ENCODE results near the gene SUMO4. TPM values are rescaled to one million over a fixed set of nuclear protein-coding genes. Genes with fewer than 3 reads are reported as not detected.

The SUMO4 gene
- total and polyA plus RNA-seq, 2 of the 8 experiments (the other 6 are each of a cell fraction or from before 2014, with no cell fraction given) = 0.09 to 1.3 TPM

DNA sequence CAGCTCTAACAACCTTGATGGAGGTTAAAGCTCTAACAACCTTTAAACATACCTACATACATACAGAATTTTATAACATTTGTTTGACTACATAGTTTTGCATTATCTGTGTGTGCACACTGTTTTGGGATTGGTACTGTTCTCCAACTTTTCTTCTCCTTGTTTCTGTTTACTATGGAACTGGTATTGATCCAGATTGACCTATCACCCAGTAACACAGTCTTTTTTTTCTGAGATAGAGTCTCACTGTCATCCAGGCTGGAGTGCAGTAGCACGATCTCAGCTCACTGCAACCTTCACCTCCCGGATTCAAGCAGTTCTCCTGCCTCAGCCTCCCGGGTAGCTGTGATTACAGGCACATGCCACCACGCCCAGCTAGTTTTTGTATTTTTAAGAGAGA lies 16.7 kb upstream of the SUMO4 start:
- H3K56ac ChIP-seq (replicated peaks; ENCODE audit: insufficient read length, low read depth, low read length) = no peak overlapping the region
- H2BK5ac ChIP-seq (ENCODE audit: low read depth, low read length) = no peak overlapping the region
- H4K91ac ChIP-seq (replicated peaks; ENCODE audit: insufficient read length, low read length) = no peak overlapping the region
- no peaks in the 10 kb centered on the region for H3K9me3 ChIP-seq (ENCODE audit: insufficient read depth in 2 of 2, low read depth in 1 of 2, low read length in 1 of 2)
- peaks cover 8 to 33% (median 19%) of the 10 kb centered on the region in 4 experiments; a peak in 7 of 8 replicates for H3K36me3 ChIP-seq (ENCODE audit: control insufficient read depth in 2 of 4, insufficient read depth in 4 of 4, low read length in 3 of 4)
- H2BK15ac ChIP-seq (ENCODE audit: low read length) = no peak overlapping the region
- no peak overlapping the region for H3K9ac ChIP-seq (replicated peaks in 1 of 4; ENCODE audit: extremely low read depth in 1 of 4, low read depth in 3 of 4, low read length in 3 of 4)
- H3K4me2 ChIP-seq (ENCODE audit: insufficient read depth in 1 of 2, low read depth in 2 of 2, low read length in 2 of 2) = no peak overlapping the region
- H4K5ac ChIP-seq (ENCODE audit: insufficient read length, low read depth, low read length) = no peak overlapping the region
- no peaks in the 10 kb centered on the region for H3K23me2 ChIP-seq (ENCODE audit: low read depth, low read length)
- POLR2A ChIA-PET (ENCODE audit: partially characterized antibody) = no interaction called here
- H3K79me1 ChIP-seq (ENCODE audit: low read depth, low read length) = no peaks in the 10 kb centered on the region
- H3K18ac ChIP-seq (ENCODE audit: extremely low read depth, low read length) = no peak overlapping the region
- no peak overlapping the region for H2AK5ac ChIP-seq (ENCODE audit: low read depth, low read length)
- no peak overlapping the region for H3K23ac ChIP-seq (ENCODE audit: insufficient read length)
- no peak for FAIRE-seq
- 90% methylated on average over 4 of the region's 4 CpGs; no CpG with 5 or more reads in 1 of the 2 experiments for WGBS, 2 experiments (ENCODE audit: extremely low coverage in 1 of 2, insufficient coverage in 1 of 2, insufficient read length in 1 of 2, insufficient replicate concordance in 2 of 2, low coverage in 1 of 2, low lambda C conversion rate in 2 of 2, missing lambda C conversion rate in 1 of 2)
- H3K4me3 ChIP-seq (ENCODE audit: extremely low read depth in 1 of 4, insufficient read depth in 2 of 4, low read depth in 3 of 4, low read length in 4 of 4) = no peak overlapping the region
- no peaks in the 10 kb centered on the region for H3K27me3 ChIP-seq (replicated peaks in 1 of 4; ENCODE audit: control insufficient read depth in 3 of 4, extremely low read depth in 1 of 4, insufficient read depth in 3 of 4, low read length in 3 of 4)
- no peak overlapping the region for H2BK120ac ChIP-seq (replicated peaks; ENCODE audit: low read depth, low read length)
- no peak overlapping the region for H3K27ac ChIP-seq (ENCODE audit: low read depth, low read length)
- no peak overlapping the region for H3K14ac ChIP-seq (ENCODE audit: insufficient read length)
- no peak overlapping the region for H2AFZ ChIP-seq (ENCODE audit: low read length)
- TF ChIP-seq SAP30 (IDR thresholded peaks at IDR 0.05; ENCODE audit: insufficient read depth, insufficient replicate concordance, low read length) (no peak), TEAD4 (IDR thresholded peaks at IDR 0.05; ENCODE audit: low read depth, low read length) (no peak), POU5F1 (IDR thresholded peaks at IDR 0.05; ENCODE audit: low read depth, low read length) (no peak), SRF (IDR thresholded peaks at IDR 0.05; ENCODE audit: low read depth, low read length) (no peak), SIRT6 (IDR thresholded peaks at IDR 0.05; ENCODE audit: low read length) (no peak), EGR1 (IDR thresholded peaks at IDR 0.05; ENCODE audit: borderline replicate concordance, low read depth, low read length) (no peak)
- TF ChIP-seq, protein P1, sequence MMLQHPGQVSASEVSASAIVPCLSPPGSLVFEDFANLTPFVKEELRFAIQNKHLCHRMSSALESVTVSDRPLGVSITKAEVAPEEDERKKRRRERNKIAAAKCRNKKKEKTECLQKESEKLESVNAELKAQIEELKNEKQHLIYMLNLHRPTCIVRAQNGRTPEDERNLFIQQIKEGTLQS (IDR thresholded peaks at IDR 0.05; ENCODE audit: insufficient read depth, low read depth, low read length) = no peak
- TF ChIP-seq, protein P2, sequence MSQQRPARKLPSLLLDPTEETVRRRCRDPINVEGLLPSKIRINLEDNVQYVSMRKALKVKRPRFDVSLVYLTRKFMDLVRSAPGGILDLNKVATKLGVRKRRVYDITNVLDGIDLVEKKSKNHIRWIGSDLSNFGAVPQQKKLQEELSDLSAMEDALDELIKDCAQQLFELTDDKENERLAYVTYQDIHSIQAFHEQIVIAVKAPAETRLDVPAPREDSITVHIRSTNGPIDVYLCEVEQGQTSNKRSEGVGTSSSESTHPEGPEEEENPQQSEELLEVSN (IDR thresholded peaks at IDR 0.05) = no peak
- H2BK20ac ChIP-seq (ENCODE audit: low read length) = no peak overlapping the region
- H3K79me2 ChIP-seq (ENCODE audit: control insufficient read depth in 1 of 2, insufficient read depth in 2 of 2, low read length in 2 of 2) = peaks cover 0 to 22% of the 10 kb centered on the region in 2 experiments; a peak in 2 of 4 replicates
- H4K8ac ChIP-seq (ENCODE audit: extremely low read depth, insufficient read depth, low read length) = no peak overlapping the region
- CTCF ChIA-PET (ENCODE audit: partially characterized antibody) = no interaction called here
- no peak overlapping the region for H2BK12ac ChIP-seq (ENCODE audit: low read depth, low read length)
- DNase-seq (ENCODE audit: low read depth in 1 of 2, low spot score in 2 of 2) = no peak
- no peaks in the 10 kb centered on the region for H4K20me1 ChIP-seq (replicated peaks in 1 of 2; ENCODE audit: control insufficient read depth in 1 of 2, insufficient read depth in 2 of 2, low read length in 2 of 2)
- H3K4me1 ChIP-seq (replicated peaks in 1 of 4; ENCODE audit: control insufficient read depth in 3 of 4, insufficient read depth in 4 of 4, low read length in 3 of 4) = no peaks in the 10 kb centered on the region
- no peak overlapping the region for H3K4ac ChIP-seq (replicated peaks; ENCODE audit: insufficient read length, low read depth, low read length)

Data from H1 (cell line).